KOPT-K1 (cell line): ENCODE measurements around the gene USP9Y.

Source experiments
- H3K27ac ChIP-seq: fragments of 200-600 bp; sonication (generic); 2 replicates; pipeline ENCODE4 v1.5.1; 2016; ENCODE audit warnings: antibody characterized with exemption, mild to moderate bottlenecking, low read depth, low read length; ENCODE audit not compliant: poor library complexity, severe bottlenecking
- H3K36me3 ChIP-seq: fragments of 200-600 bp; sonication (generic); 2 replicates; pipeline ENCODE4 v1.5.1; 2017; ENCODE audit warnings: antibody characterized with exemption, mild to moderate bottlenecking, low read length, moderate library complexity; ENCODE audit not compliant: insufficient read depth
- H3K9me3 ChIP-seq: fragments of 200-600 bp; sonication (generic); 2 replicates; pipeline ENCODE4 v1.5.1; 2017; ENCODE audit warnings: antibody characterized with exemption, low read length, mild to moderate bottlenecking; ENCODE audit not compliant: insufficient read depth, poor library complexity, severe bottlenecking

Gene USP9Y

GRCh38 chrY:12733625-12734024 is 32.6 kb downstream of the USP9Y start:
- Histone ChIP-seq H3K36me3 (peaks cover 56% of the 10 kb centered on the region), H3K9me3 (no peaks in the 10 kb centered on the region), H3K27ac (no peak overlapping the region)

GRCh38 chrY:12734051-12734450 is 33.0 kb downstream of the USP9Y start:
- H3K36me3 ChIP-seq: peaks cover 60% of the 10 kb centered on the region
- no peaks in the 10 kb centered on the region for H3K9me3 ChIP-seq
- H3K27ac ChIP-seq: no peak overlapping the region

- H3K9me3 ChIP-seq: peaks cover 29% of the 10 kb centered on the region
- peaks cover 91% of the 10 kb centered on the region for H3K36me3 ChIP-seq
- no peak overlapping the region for H3K27ac ChIP-seq
Observed at GRCh38 chrY:12741414-12741813, 40.4 kb downstream of the USP9Y start.

- peaks cover 85% of the 10 kb centered on the region for H3K36me3 ChIP-seq
- H3K9me3 ChIP-seq: peaks cover 29% of the 10 kb centered on the region
- H3K27ac ChIP-seq: no peak overlapping the region
Observed at GRCh38 chrY:12742725-12743124, 41.7 kb downstream of the USP9Y start.

GRCh38 chrY:12744091-12744490 is 43.1 kb downstream of the USP9Y start:
- no peak overlapping the region for H3K27ac ChIP-seq
- peaks cover 29% of the 10 kb centered on the region for H3K9me3 ChIP-seq
- peaks cover 85% of the 10 kb centered on the region for H3K36me3 ChIP-seq

- Histone ChIP-seq H3K9me3 (peaks cover 13% of the 10 kb centered on the region), H3K27ac (no peak overlapping the region), H3K36me3 (peaks cover 51% of the 10 kb centered on the region)
Observed at GRCh38 chrY:12749293-12749692, 48.3 kb downstream of the USP9Y start.

GRCh38 chrY:12752856-12753255 is 51.8 kb downstream of the USP9Y start:
- no peak overlapping the region for H3K27ac ChIP-seq
- peaks cover 50% of the 10 kb centered on the region for H3K36me3 ChIP-seq
- no peaks in the 10 kb centered on the region for H3K9me3 ChIP-seq

- Histone ChIP-seq H3K36me3 (peaks cover 55% of the 10 kb centered on the region), H3K9me3 (no peaks in the 10 kb centered on the region), H3K27ac (no peak overlapping the region)
Observed at GRCh38 chrY:12756021-12756420, 55.0 kb downstream of the USP9Y start.

GRCh38 chrY:12765976-12766375 is 64.9 kb downstream of the USP9Y start:
- H3K36me3 ChIP-seq: peaks cover 24% of the 10 kb centered on the region
- H3K27ac ChIP-seq: peak overlapping the region; percentile 57
- H3K9me3 ChIP-seq: no peaks in the 10 kb centered on the region

- H3K9me3 ChIP-seq: no peaks in the 10 kb centered on the region
- H3K27ac ChIP-seq: no peak overlapping the region
- peaks cover 82% of the 10 kb centered on the region for H3K36me3 ChIP-seq
Observed at GRCh38 chrY:12784521-12784920, 83.5 kb downstream of the USP9Y start.

GRCh38 chrY:12793999-12794398 is 93.0 kb downstream of the USP9Y start:
- Histone ChIP-seq H3K36me3 (peaks cover 79% of the 10 kb centered on the region), H3K9me3 (no peaks in the 10 kb centered on the region), H3K27ac (no peak overlapping the region)

- Histone ChIP-seq H3K27ac (no peak overlapping the region), H3K36me3 (peaks cover 67% of the 10 kb centered on the region)
Observed at GRCh38 chrY:12808046-12808445, 107.0 kb downstream of the USP9Y start.

GRCh38 chrY:12809034-12809433 is 108.0 kb downstream of the USP9Y start:
- Histone ChIP-seq H3K36me3 (peaks cover 59% of the 10 kb centered on the region), H3K27ac (no peak overlapping the region), H3K9me3 (no peaks in the 10 kb centered on the region)

More at GRCh38 chrY:12808046-12808445, 107.0 kb downstream of the USP9Y start:
- H3K9me3 ChIP-seq: no peaks in the 10 kb centered on the region

- Histone ChIP-seq H3K27ac (no peak overlapping the region), H3K36me3 (peaks cover 31% of the 10 kb centered on the region), H3K9me3 (no peaks in the 10 kb centered on the region)
Observed at GRCh38 chrY:12823408-12823807, 122.4 kb downstream of the USP9Y start.

- H3K36me3 ChIP-seq: peaks cover 20% of the 10 kb centered on the region
- no peak overlapping the region for H3K27ac ChIP-seq
- H3K9me3 ChIP-seq: no peaks in the 10 kb centered on the region
Observed at GRCh38 chrY:12826791-12827190, 125.8 kb downstream of the USP9Y start.

- H3K9me3 ChIP-seq: no peaks in the 10 kb centered on the region
- no peak overlapping the region for H3K27ac ChIP-seq
- peaks cover 13% of the 10 kb centered on the region for H3K36me3 ChIP-seq
Observed at GRCh38 chrY:12833284-12833683, 132.3 kb downstream of the USP9Y start.

GRCh38 chrY:12837550-12837949 is 136.5 kb downstream of the USP9Y start:
- Histone ChIP-seq H3K27ac (no peak overlapping the region), H3K36me3 (peaks cover 22% of the 10 kb centered on the region), H3K9me3 (no peaks in the 10 kb centered on the region)
